Measurements from ENCODE around the gene SLC27A2.
A peak's percentile ranks its signal among the peaks of the same experiment; 100 is the strongest.
"Not testable (repeated sequence)": the region's sequence is repeated elsewhere in the genome, so short reads cannot be mapped to it uniquely, and the experiment has no call there.

Gene SLC27A2

GRCh38 chr15:50164458-50164857 lies 17.5 kb upstream of the SLC27A2 start:
- no peak for DNase-seq

- no peak for DNase-seq
Observed at GRCh38 chr15:50166216-50166615, 15.8 kb upstream of the SLC27A2 start.

- no peak for DNase-seq
Observed at GRCh38 chr15:50167110-50167509, 14.9 kb upstream of the SLC27A2 start.

- DNase-seq: no peak
Observed at GRCh38 chr15:50168379-50168778, 13.6 kb upstream of the SLC27A2 start.

- no peak for DNase-seq
Observed at GRCh38 chr15:50168783-50169411, 13.1 kb upstream of the SLC27A2 start.

- not testable (repeated sequence) for DNase-seq
Observed at GRCh38 chr15:50172360-50172895, 9.6 kb upstream of the SLC27A2 start.

- no peak for DNase-seq
Observed at GRCh38 chr15:50176869-50177268, 5.1 kb upstream of the SLC27A2 start.

- no peak for DNase-seq
Observed at GRCh38 chr15:50180091-50180490, 1.9 kb upstream of the SLC27A2 start.

DNA sequence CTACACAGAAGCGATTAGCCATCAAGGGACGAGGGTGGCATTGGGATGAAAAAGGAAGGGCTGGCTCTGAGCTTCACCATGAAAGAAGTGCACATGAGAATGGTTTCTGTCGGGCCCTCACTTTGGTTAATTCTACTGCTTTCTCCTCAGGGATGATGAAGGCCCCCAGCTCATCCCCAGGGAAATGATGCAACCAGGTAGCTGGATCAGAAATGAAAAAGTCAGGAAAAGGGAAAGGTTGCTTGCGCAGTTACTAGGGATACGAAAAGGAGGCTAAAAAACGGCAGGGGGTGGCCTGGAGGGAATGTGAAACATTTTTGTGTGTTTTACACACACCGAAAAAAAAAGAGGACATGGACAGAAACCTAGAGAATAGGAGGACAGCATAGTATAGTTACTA lies 1.4 kb upstream of the SLC27A2 start:
- DNase-seq: no peak

GRCh38 chr15:50181201-50181968 lies 611 bp upstream of the SLC27A2 start:
- no peak for DNase-seq

GRCh38 chr15:50182219-50183013 lies 420 bp downstream of the SLC27A2 start:
- peak; percentile 13 for DNase-seq

GRCh38 chr15:50183112-50183794 lies 1.3 kb downstream of the SLC27A2 start:
- no peak for DNase-seq

- DNase-seq: no peak
Observed at GRCh38 chr15:50184863-50185504, 3.0 kb downstream of the SLC27A2 start.

DNA sequence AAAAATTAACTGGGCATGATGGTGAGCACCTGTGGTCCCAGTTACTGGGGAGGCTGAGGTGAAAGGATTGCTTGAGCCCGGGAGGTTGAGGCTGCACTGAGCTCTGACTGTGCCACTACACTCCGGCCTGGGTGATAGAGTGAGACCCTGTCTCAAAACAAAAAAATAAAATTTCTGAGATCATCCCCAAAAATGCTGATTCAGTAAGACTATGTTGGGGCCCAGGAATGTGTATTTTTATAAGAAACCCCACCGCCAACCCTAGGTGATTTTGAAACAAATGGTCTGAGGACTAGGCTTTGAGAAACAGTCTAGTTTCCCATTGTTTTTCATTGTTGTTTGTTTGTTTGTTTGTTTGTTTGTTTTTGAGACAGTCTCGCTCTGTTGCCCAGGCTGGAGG lies 4.1 kb downstream of the SLC27A2 start:
- DNase-seq: no peak

DNA sequence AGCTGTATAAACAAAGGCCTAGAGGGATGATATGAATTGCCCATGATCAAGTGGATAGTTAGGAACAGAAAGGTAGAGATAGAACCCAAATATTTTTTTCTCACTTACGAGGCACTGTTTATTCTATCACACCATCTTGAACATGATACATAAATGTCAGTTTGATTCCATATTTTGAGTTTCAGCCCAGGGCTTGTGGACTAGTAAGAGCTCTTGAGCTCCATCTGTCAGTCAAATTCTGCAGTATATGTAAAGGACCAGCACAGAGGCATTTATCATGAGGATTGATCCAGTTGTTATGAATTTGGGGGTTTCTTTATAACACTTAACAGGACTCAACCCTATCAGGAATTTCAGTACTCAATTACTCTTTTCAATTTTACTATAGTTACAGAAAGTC lies 4.8 kb downstream of the SLC27A2 start:
- no peak for DNase-seq

- DNase-seq: no peak
Observed at GRCh38 chr15:50187525-50187924, 5.5 kb downstream of the SLC27A2 start.

DNA sequence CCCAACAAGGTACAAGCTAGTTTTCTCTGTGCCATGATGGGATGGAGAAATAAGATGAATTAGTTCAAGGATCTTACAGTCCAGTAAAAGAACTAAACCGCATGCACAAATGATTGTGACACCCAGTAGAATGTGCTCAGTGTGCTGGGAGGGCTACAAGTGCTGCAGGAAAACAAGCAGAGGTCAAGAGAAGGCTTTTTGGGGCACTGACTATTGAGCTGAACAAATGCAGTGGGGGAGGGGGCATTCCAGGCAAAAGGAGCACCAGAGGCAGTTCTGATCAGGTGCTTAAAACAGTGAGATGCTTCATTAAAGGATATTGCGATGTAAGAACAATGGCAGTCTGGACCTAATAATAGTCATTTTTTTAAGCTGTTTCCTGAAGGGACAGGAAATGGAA lies 6.0 kb downstream of the SLC27A2 start:
- no peak for DNase-seq

DNA sequence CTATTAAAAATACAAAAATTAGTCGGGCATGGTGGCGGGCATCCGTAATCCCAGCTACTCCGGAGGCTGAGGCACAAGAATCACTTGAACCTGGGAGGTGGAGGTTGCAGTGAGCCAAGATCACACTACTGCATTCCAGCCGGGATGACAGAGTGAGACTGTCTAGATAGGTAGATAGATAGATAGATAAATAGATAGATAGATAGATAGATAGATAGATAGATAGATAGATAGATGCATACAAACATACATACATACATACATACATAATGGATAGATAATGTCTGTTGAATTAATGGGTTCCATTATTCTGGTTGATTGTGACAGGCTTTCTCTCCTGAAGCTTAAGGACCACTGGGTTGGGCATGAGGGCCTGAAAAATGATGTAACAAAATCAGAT lies 6.8 kb downstream of the SLC27A2 start:
- DNase-seq: not testable (repeated sequence)

DNA sequence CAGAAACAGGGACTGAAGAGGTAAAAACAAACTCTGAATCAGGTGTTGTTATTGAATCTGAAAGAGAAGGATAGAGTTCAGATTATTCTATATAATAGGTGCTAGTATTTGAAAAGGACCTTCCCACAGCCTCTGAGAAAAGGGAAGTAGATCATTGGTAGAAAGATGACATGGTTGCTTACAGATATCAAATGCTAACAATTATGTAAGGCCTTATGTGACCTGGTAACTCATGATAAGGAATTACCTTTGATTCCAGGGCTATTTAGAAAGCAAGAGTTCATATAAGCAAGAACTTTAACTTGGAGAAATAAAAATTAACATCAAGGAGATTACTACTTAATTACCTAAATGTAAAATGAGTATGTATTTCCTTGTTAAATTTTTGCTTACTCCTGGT lies 7.6 kb downstream of the SLC27A2 start:
- no peak for DNase-seq

GRCh38 chr15:50190166-50190570 lies 8.2 kb downstream of the SLC27A2 start:
- DNase-seq: no peak

- no peak for DNase-seq
Observed at GRCh38 chr15:50190723-50191122, 8.7 kb downstream of the SLC27A2 start.

- no peak for DNase-seq
Observed at GRCh38 chr15:50192164-50192563, 10.2 kb downstream of the SLC27A2 start.

Data from activated effector memory CD4-positive, alpha-beta T cell treated with Interleukin-2 at 50 U/mL for 16 hours (primary cell).